ENCODE measurements around the gene PHTF2.
"Not testable (repeated sequence)": the region's sequence is repeated elsewhere in the genome, so short reads cannot be mapped to it uniquely, and the experiment has no call there.

The PHTF2 gene

DNA sequence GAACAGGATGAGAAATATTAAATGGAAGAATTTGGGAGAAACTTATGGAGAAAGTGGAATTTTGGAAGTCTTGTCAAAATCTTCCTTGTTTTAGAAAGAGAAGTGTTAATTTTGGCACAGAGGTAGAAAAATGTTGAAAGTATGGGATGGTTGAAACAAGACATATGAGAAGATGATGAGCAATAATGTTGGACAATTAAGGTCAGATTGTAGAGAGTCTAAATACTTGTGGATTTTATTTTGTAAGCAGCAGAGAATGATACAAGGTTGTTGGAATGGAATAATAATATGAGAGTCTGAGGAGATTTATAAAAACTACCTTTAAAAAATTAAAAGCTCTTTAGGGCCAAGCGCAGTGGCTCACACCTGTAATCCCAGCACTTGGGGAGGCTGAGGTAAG, 34.6 kb downstream of the PHTF2 start:
- H3K36me3 ChIP-seq (ENCODE audit: control insufficient read depth, low read depth, low read length), result no peaks in the 10 kb centered on the region
- H3K4me1 ChIP-seq (ENCODE audit: control insufficient read depth, low read depth, low read length), result no peaks in the 10 kb centered on the region
- no peak overlapping the region for H3K27ac ChIP-seq (ENCODE audit: low read length)
- no peak overlapping the region for H3K9ac ChIP-seq (ENCODE audit: low read length)
- H3K9me3 ChIP-seq (ENCODE audit: control insufficient read depth, low read depth, low read length), result no peaks in the 10 kb centered on the region
- H3K4me3 ChIP-seq (ENCODE audit: low read length), result no peak overlapping the region
- no peaks in the 10 kb centered on the region for H3K27me3 ChIP-seq (ENCODE audit: control insufficient read depth, insufficient read depth, low read length)

DNA sequence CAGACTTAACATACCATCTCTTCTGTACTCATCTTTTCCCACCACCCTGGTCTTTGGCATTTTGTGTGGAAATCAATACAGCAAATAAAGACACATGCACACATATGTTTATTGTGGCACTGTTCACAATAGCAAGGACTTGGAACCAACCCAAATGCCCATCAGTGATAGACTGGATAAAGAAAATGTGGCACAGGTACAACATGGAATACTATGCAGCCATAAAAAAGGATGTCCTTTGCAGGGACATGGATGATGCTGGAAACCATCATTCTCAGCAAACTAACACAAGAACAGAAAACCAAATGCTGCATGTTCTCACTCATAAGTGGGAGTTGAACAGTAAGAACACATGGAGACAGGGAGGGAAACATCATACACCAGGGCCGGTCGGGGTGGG, 37.9 kb downstream of the PHTF2 start:
- not testable (repeated sequence) for H3K4me1 ChIP-seq (ENCODE audit: control insufficient read depth, low read depth, low read length)

DNA sequence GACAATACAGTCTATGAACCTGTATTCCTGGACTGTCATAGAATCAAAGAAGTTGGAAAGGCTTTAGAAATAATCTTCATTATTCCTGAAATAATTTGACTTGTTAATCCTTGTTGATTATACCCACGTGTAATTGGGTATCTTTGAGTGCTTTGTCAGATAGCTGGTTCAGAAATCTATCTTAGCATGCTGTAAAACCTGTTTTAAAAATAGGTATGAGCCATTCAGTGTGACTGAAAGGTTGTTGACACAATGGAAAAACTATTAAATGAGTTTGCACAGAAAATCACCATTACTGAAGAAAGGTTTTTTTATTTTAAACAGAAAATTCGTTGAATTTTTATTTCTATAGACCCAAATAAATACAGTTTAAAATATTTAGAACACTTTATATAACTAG, 38.7 kb downstream of the PHTF2 start:
- no peaks in the 10 kb centered on the region for H3K9me3 ChIP-seq (ENCODE audit: control insufficient read depth, low read depth, low read length)
- H3K4me3 ChIP-seq (ENCODE audit: low read length), result no peak overlapping the region
- H3K9ac ChIP-seq (ENCODE audit: low read length), result no peak overlapping the region
- no peaks in the 10 kb centered on the region for H3K27me3 ChIP-seq (ENCODE audit: control insufficient read depth, insufficient read depth, low read length)
- no peaks in the 10 kb centered on the region for H3K4me1 ChIP-seq (ENCODE audit: control insufficient read depth, low read depth, low read length)
- no peaks in the 10 kb centered on the region for H3K36me3 ChIP-seq (ENCODE audit: control insufficient read depth, low read depth, low read length)
- no peak overlapping the region for H3K27ac ChIP-seq (ENCODE audit: low read length)

More for the DNA sequence above, 37.9 kb downstream of the PHTF2 start:
- H3K27me3 ChIP-seq (ENCODE audit: control insufficient read depth, insufficient read depth, low read length); H3K9ac ChIP-seq (ENCODE audit: low read length); H3K4me3 ChIP-seq (ENCODE audit: low read length); H3K36me3 ChIP-seq (ENCODE audit: control insufficient read depth, low read depth, low read length); H3K27ac ChIP-seq (ENCODE audit: low read length); H3K9me3 ChIP-seq (ENCODE audit: control insufficient read depth, low read depth, low read length): not testable (repeated sequence)

DNA sequence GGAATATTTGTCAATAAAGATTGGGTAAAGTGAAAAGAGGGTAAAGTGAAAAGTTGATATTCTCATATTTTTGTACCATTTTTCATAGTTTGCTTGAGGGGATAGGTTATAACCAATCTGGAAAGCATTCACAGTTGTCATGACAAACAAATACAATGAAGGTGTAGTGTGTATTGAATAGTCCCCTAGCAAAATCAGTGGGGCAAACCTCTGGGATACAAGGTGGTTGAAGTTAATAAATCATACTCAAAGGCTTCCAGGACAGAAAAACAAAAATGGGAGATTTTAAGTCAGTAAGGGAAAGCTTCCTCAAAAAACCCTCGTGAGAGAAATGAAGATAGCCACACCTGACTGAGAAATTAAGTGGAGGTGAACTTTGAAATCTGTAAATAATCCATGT, 39.4 kb downstream of the PHTF2 start:
- no peak overlapping the region for H3K9ac ChIP-seq (ENCODE audit: low read length)
- no peaks in the 10 kb centered on the region for H3K36me3 ChIP-seq (ENCODE audit: control insufficient read depth, low read depth, low read length)
- no peak overlapping the region for H3K27ac ChIP-seq (ENCODE audit: low read length)
- H3K9me3 ChIP-seq (ENCODE audit: control insufficient read depth, low read depth, low read length), result no peaks in the 10 kb centered on the region
- H3K4me3 ChIP-seq (ENCODE audit: low read length), result no peak overlapping the region
- H3K4me1 ChIP-seq (ENCODE audit: control insufficient read depth, low read depth, low read length), result no peaks in the 10 kb centered on the region
- no peaks in the 10 kb centered on the region for H3K27me3 ChIP-seq (ENCODE audit: control insufficient read depth, insufficient read depth, low read length)

DNA sequence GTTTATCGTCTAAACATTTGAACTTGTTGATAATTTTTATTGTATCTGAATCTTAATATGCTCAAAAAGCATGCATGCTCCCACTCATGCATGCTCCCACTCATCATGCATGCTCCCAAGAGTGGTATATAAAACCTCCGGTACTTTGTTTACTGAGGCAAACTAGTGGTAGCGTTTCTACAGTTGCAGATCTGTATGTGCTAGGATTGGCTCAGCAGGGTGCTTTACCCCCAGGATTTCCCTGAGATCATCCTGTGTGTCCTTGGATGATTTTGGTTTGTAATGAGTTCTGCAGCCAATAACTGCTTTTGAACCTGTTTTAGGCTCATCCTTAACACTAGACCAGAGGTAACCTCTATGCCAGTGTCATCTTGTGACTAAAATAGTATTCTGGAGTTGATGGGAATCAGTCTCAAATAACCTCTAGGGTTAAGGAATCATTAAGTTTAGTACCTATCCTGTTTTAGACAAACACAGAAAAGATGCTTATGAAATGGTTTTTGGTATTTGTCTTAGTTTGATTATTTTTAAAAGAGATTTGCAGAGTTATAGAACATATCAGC, 40.4 kb downstream of the PHTF2 start:
- H3K4me3 ChIP-seq (ENCODE audit: low read length), result no peak overlapping the region
- H3K27me3 ChIP-seq (ENCODE audit: control insufficient read depth, insufficient read depth, low read length), result no peaks in the 10 kb centered on the region
- no peaks in the 10 kb centered on the region for H3K36me3 ChIP-seq (ENCODE audit: control insufficient read depth, low read depth, low read length)
- H3K9me3 ChIP-seq (ENCODE audit: control insufficient read depth, low read depth, low read length), result no peaks in the 10 kb centered on the region
- H3K4me1 ChIP-seq (ENCODE audit: control insufficient read depth, low read depth, low read length), result no peaks in the 10 kb centered on the region
- H3K27ac ChIP-seq (ENCODE audit: low read length), result no peak overlapping the region
- no peak overlapping the region for H3K9ac ChIP-seq (ENCODE audit: low read length)

DNA sequence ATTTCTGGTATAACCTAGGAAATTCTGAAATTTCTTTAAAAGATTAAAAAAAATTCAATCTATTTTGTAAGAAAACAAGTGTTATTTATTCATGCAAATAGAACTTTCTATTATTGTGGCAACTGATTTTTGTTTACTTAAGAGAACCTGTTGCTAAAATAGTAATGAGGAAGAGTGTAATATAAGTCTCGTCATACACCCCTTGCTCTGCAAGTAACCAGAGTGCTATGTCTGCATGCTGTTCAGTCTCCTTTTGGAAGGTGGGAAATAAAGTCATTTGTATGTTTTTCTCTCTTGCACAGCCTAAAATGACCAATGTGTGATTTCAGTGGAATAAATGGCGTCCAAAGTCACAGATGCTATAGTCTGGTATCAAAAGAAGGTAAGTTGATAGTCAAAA, 41.3 kb downstream of the PHTF2 start:
- Histone ChIP-seq H3K4me3 (ENCODE audit: low read length) (no peak overlapping the region), H3K9ac (ENCODE audit: low read length) (no peak overlapping the region), H3K36me3 (ENCODE audit: control insufficient read depth, low read depth, low read length) (no peaks in the 10 kb centered on the region), H3K9me3 (ENCODE audit: control insufficient read depth, low read depth, low read length) (no peaks in the 10 kb centered on the region), H3K4me1 (ENCODE audit: control insufficient read depth, low read depth, low read length) (no peaks in the 10 kb centered on the region), H3K27me3 (ENCODE audit: control insufficient read depth, insufficient read depth, low read length) (no peaks in the 10 kb centered on the region), H3K27ac (ENCODE audit: low read length) (no peak overlapping the region)

DNA sequence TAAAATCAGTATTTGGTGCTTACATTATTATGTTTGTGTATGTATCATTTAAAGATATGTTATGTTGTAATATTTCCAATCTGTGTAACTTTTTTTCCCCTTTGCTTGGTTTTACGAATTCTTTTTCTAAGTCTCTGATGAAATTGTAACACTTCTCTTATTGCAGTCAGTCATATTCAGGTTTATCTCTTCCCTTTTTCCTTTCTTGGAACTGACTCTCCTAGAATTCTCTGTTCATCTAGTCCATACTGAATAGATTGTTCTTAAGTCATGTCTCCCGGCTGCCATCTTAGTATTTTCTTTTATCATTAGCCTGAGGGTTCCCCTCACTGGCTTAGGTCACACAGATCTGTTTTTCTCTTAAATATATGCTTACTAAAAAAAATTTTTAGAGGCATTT, 44.6 kb downstream of the PHTF2 start:
- H3K9ac ChIP-seq (ENCODE audit: low read length), result no peak overlapping the region
- H3K36me3 ChIP-seq (ENCODE audit: control insufficient read depth, low read depth, low read length), result no peaks in the 10 kb centered on the region
- no peak overlapping the region for H3K27ac ChIP-seq (ENCODE audit: low read length)
- H3K4me1 ChIP-seq (ENCODE audit: control insufficient read depth, low read depth, low read length), result no peaks in the 10 kb centered on the region
- H3K4me3 ChIP-seq (ENCODE audit: low read length), result no peak overlapping the region
- no peaks in the 10 kb centered on the region for H3K27me3 ChIP-seq (ENCODE audit: control insufficient read depth, insufficient read depth, low read length)
- no peaks in the 10 kb centered on the region for H3K9me3 ChIP-seq (ENCODE audit: control insufficient read depth, low read depth, low read length)

DNA sequence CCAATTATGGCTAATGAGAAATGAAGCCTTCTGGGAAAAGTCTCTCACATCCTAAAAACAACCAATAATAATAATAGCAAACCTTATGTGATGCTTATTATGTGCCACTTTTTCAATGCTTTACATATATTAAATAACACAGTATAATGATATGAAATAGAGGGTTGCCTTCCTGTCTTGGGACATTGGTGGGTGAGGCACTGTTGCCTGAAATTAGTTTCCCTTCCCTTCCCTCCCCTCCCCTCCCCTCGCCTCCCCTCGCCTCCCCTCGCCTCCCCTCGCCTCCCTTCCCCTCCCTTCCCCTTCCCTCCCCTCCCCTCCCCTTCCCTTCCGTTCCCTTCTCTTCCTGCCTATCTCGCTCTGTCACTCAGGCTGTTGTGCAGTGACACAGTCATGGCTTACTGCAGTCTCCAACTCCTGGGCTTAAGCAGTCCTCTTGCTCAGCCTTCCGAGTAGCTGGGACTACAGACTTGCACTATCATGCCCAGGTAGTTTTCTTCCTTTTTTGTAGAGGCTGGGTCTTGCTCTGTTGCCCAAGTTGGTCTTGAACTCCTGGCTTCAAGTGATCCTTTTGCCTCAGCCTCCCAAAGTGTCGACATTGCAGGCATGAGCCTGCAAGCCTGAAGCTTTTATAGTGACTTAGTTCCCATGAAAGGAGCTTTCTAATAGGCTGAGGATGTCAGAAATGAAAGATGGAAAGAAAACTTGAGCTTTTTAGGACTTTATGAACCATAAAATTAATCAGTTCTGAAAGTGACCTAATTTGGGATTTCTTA, 47.9 kb downstream of the PHTF2 start:
- no peak overlapping the region for H3K27ac ChIP-seq (ENCODE audit: low read length)
- H3K27me3 ChIP-seq (ENCODE audit: control insufficient read depth, insufficient read depth, low read length), result no peaks in the 10 kb centered on the region
- H3K9ac ChIP-seq (ENCODE audit: low read length), result no peak overlapping the region
- H3K4me3 ChIP-seq (ENCODE audit: low read length), result no peak overlapping the region
- no peaks in the 10 kb centered on the region for H3K4me1 ChIP-seq (ENCODE audit: control insufficient read depth, low read depth, low read length)
- H3K9me3 ChIP-seq (ENCODE audit: control insufficient read depth, low read depth, low read length), result no peaks in the 10 kb centered on the region
- no peaks in the 10 kb centered on the region for H3K36me3 ChIP-seq (ENCODE audit: control insufficient read depth, low read depth, low read length)

DNA sequence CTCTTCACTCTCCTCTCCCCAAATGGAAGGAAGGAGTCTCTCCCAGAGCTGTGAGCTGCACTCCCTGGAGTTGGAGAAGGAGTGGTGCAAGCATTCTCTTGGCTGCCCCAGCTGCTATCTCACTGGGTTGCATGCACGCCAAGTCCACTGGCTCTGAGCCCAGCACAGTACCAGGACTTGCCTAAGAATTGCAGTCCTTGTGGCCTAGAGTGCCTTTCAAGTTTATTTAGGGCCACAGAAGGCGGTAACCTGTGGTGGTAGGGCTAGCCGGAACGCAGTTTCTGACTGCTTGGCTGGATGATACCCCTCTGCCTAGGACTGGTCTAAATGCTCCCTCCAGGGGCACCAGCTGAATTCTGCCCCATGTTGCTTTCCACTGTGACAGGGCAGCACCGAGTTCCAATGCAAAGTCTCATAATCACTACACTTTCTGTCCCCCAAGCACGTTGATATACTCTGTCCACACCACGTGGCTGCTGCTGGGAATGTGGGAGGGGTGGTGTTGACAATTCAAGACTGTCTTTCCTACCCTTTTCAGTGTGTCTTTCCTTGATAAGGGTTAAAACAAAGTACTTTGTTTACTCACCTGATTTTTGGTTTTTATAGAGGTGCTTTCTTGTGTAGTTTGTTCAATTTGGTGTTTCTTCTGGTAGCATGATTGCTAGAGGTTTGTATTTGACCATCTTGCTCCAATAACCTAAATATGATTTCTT, 57.0 kb downstream of the PHTF2 start:
- Histone ChIP-seq H3K27ac (ENCODE audit: low read length) (no peak overlapping the region), H3K9me3 (ENCODE audit: control insufficient read depth, low read depth, low read length) (no peaks in the 10 kb centered on the region), H3K4me3 (ENCODE audit: low read length) (no peak overlapping the region), H3K4me1 (ENCODE audit: control insufficient read depth, low read depth, low read length) (no peaks in the 10 kb centered on the region), H3K36me3 (ENCODE audit: control insufficient read depth, low read depth, low read length) (no peaks in the 10 kb centered on the region), H3K9ac (ENCODE audit: low read length) (no peak overlapping the region), H3K27me3 (ENCODE audit: control insufficient read depth, insufficient read depth, low read length) (no peaks in the 10 kb centered on the region)

DNA sequence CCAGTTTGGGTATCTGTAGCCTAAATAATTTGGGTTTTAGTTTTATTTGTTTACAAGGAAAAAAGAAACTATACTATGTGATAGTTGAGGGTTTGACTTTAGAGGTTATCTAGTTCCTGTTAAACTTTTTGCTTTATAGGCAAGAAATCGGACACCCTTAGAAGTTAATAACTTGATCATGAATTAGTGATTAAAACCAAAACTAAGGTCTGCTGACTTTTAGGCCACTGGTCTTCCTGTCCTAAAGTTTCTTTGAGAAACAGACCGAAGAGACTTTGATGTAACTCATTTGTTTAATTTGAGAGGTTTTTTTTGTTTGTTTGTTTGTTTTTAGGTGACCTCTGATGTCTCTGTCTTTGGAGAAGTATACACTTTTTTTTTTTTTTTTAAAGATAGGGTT, 59.7 kb downstream of the PHTF2 start:
- H3K9me3 ChIP-seq (ENCODE audit: control insufficient read depth, low read depth, low read length), result no peaks in the 10 kb centered on the region
- no peaks in the 10 kb centered on the region for H3K27me3 ChIP-seq (ENCODE audit: control insufficient read depth, insufficient read depth, low read length)
- no peak overlapping the region for H3K9ac ChIP-seq (ENCODE audit: low read length)
- no peak overlapping the region for H3K4me3 ChIP-seq (ENCODE audit: low read length)
- H3K4me1 ChIP-seq (ENCODE audit: control insufficient read depth, low read depth, low read length), result peaks cover 8% of the 10 kb centered on the region
- no peaks in the 10 kb centered on the region for H3K36me3 ChIP-seq (ENCODE audit: control insufficient read depth, low read depth, low read length)
- no peak overlapping the region for H3K27ac ChIP-seq (ENCODE audit: low read length)

DNA sequence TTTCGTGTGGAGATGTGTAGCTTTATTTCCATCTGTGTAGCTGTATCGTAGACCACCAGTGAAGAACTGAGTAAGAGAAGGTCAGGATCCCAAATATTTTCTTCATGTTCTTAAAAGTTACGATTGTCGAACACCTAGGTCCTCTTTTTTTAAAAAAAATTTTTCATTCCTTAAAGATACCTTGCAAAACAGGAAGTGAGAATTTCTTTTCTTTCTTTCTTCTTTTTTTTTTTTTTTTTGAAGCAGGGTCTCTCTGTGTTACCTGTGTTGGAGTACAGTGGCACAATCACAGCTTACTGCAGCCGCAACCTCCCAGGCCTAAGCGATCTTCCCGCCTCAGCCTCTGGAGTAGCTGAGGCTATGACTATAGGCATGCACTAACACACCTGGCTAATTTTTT, 60.8 kb downstream of the PHTF2 start:
- Histone ChIP-seq H3K4me1 (ENCODE audit: control insufficient read depth, low read depth, low read length) (peaks cover 9% of the 10 kb centered on the region), H3K9ac (ENCODE audit: low read length) (no peak overlapping the region), H3K27me3 (ENCODE audit: control insufficient read depth, insufficient read depth, low read length) (no peaks in the 10 kb centered on the region), H3K4me3 (ENCODE audit: low read length) (no peak overlapping the region), H3K36me3 (ENCODE audit: control insufficient read depth, low read depth, low read length) (no peaks in the 10 kb centered on the region), H3K9me3 (ENCODE audit: control insufficient read depth, low read depth, low read length) (no peaks in the 10 kb centered on the region), H3K27ac (ENCODE audit: low read length) (no peak overlapping the region)

DNA sequence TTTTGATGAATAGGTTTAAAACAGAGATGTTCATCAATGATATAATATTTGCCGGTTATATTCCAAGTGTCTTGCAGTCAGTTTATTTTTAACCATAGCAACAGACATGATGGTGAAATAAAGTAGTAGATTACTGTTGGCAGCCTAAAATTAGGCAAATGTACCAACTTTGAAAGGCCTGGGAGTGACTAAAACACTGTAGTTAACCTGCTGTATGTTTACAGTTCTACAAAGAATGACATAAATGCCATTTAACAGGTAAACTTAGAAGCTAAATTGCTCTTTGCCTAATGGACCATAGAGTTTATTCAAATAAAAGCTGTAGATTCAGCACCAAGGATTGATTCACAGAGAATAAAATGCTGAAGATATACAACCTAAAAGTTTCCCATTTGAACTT, 64.1 kb downstream of the PHTF2 start:
- Histone ChIP-seq H3K9ac (ENCODE audit: low read length) (no peak overlapping the region), H3K9me3 (ENCODE audit: control insufficient read depth, low read depth, low read length) (no peaks in the 10 kb centered on the region), H3K27ac (ENCODE audit: low read length) (no peak overlapping the region), H3K4me3 (ENCODE audit: low read length) (no peak overlapping the region), H3K36me3 (ENCODE audit: control insufficient read depth, low read depth, low read length) (no peaks in the 10 kb centered on the region), H3K27me3 (ENCODE audit: control insufficient read depth, insufficient read depth, low read length) (no peaks in the 10 kb centered on the region), H3K4me1 (ENCODE audit: control insufficient read depth, low read depth, low read length) (peaks cover 9% of the 10 kb centered on the region)
